HG02571 (cell line): ENCODE results near the gene ABCD2.
"Not testable (repeated sequence)": the region's sequence is repeated elsewhere in the genome, so short reads cannot be mapped to it uniquely, and the experiment has no call there.

Experiments used
- ATAC-seq: cut with Tn5 transposase; IDR thresholded peaks from one replicate; pipeline ENCODE4 v1.9.1; 2021; ENCODE audit warnings: mild to moderate bottlenecking, moderate library complexity; ENCODE audit not compliant: unreplicated experiment

Gene ABCD2

DNA sequence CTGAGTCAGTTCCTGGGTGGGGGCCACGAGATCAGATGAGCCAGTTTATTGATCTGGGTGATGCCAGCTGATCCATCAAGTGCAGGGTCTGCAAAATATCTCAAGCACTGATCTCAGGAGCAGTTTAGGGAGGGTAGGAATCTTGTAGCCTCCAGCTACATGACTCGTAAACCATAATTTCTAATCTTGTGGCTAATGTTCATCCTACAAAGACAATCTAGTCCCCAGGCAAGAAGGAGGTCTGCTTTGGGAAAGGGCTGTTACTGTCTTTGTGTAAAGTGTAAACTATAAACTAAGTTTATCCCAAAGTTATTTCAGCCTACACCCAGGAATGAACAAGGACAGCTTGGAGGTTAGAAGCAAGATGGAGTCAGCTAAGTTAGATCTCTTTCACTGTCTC is 75.4 kb downstream of the ABCD2 start:
- not testable (repeated sequence) for ATAC-seq

DNA sequence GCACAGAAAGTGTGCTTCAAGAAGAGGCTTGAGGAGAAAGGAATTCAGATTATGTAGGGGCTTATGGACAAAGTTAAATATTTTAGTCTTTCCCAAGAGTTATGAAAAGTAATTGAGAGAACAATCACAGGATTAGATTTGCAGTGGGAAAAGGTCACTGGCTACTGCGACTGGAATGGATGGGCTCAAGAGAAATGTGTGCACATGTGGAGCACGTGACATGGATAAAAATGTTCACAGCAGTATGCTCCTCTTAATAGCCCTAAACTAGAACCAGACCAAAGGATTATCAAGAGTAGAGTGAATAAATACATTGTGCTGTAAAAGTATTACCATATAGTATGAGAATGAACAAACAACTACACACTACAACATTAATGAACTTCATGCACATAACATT is 78.1 kb downstream of the ABCD2 start:
- no peak for ATAC-seq

GRCh38 chr12:39538679-39539104 is 80.9 kb downstream of the ABCD2 start:
- ATAC-seq, result no peak

DNA sequence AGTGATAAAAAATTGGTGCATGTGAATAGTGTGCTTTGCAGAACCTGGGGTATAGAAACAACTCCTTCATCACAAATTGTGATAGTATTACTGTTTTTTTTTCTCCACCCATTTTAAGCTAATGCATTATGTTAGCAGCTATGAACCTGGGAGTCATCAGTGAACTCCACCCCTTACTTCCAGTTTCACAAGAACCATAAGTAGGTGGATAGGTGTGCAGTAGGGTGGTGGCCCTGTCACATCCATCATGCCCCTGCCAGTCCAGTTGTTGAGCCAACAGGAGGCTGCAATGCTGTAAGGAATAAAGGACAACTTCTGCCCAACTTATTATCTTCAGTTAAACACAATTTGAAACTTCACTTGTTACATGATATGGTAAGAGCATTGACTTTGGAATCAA is 85.7 kb downstream of the ABCD2 start:
- no peak for ATAC-seq

GRCh38 chr12:39532448-39532847 is 87.2 kb downstream of the ABCD2 start:
- no peak for ATAC-seq

DNA sequence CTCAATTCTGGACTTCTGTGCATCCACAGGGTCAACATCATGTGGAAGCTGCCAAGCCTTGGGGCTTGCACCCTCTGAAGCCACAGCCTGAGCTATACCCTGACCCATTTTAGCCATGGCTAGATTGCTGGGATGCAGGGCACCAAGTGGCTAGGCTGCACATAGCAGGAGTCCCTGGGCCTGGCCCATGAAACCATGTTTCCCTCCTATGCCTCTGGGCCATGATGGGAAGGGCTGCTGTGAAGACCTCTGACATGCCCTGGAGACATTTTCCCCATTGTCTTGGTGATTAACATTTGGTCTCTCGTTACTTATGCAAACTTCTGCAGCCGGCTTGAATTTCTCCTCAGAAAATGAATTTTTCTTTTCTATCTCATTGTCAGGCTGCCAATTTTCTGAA is 92.6 kb downstream of the ABCD2 start:
- no peak for ATAC-seq

DNA sequence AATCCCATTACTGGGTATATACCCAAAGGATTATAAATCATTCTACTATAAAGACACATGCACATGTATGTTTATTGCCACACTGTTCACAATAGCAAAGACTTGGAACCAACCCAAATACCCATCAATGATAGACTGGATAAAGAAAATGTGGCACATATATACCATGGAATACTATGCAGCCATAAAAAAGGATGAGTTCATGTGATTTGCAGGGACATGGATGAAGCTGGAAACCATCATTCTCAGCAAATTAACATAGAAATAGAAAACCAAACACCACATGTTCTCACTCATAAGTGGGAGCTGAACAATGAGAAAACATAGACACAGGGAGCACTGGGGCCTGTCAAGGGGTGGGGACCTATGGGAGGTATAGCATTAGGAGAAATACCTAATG is 97.4 kb downstream of the ABCD2 start:
- not testable (repeated sequence) for ATAC-seq

DNA sequence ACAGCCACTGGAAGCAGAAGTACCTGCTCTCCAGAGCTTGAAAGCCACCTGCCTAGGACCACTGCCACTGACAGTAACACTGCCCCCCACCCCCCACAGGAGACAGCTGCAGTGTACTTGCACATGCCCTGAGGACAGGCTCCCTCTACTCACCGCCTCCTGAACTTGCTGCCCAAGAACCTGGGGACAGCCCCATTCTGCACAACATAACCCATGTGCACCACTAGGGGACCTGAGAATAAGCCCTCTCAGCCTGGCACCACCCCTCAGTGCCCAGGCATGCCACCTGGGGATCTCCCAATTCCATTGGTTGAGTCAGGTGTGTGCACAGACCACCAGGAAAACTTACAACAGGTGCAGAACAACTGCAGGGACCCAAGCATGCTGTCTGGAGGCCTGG is 109.6 kb downstream of the ABCD2 start:
- ATAC-seq, result no peak

GRCh38 chr12:39505554-39505953 is 114.0 kb downstream of the ABCD2 start:
- no peak for ATAC-seq

GRCh38 chr12:39505023-39505422 is 114.6 kb downstream of the ABCD2 start:
- no peak for ATAC-seq

- ATAC-seq, result no peak
These were observed 116.2 kb downstream of the ABCD2 start for GRCh38 chr12:39503439-39503838.

- ATAC-seq, result no peak
These were observed 116.9 kb downstream of the ABCD2 start for GRCh38 chr12:39502726-39503125.
